Epidermal melanocyte (primary cell): Measurements from ENCODE around the gene FMN2.
"Not testable (repeated sequence)": the region's sequence is repeated elsewhere in the genome, so short reads cannot be mapped to it uniquely, and the experiment has no call there.

Source experiments
- DNase-seq: peaks from one replicate; pipeline ENCODE4 v3.0.0; 2011; ENCODE audit warnings: low spot score; ENCODE audit not compliant: insufficient read length

FMN2 gene

DNA sequence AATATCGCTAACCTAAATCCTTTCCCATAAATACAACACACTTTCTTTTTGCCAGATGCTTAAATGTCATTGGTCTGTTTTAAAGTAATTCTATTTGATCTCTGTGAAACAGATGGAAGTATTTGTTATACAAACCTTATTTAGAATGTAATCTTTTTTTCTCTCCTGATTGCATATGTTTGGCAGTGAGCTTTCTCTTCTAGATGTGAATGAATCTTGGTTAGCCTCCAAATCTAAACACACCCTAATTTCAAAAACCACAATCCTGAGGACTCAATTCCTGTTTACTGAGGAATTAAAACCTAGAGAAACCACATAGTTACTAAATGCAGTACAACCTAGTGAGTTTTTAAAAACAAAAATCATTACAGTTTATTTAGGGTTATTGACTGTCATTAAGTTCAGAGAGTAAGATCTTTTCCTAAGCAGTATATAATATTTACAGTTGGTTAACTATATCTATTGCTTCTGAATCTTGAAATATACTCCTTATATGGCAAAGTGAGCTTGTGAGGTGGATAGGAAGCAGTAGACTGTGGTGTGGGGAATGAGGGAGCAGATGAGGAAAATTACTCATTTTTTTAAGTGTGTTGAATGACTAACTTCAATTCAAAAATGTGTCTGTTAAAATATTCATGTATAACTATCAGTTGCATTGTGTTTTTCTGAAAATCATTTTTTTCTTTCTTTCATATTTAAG, 218.7 kb downstream of the FMN2 start:
- DNase-seq, result no peak

DNA sequence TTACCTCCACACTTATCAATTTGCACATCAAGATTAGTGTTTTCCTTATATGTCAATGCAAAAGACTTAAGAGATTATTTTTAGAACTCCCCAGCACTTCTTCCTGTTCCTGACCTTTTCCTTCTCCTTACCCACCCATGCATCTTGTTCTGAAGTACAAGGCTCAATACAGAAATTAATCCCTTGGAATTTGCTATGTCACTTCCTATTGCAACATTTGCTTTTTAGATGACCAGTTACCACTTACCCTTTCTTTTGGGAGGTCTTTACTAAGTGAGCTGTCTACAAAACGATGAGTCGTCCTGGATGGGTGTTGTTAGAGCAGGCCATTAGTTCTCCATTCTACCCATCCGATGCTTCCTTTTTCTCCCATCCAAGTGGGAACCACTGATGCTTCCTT, 221.2 kb downstream of the FMN2 start:
- no peak for DNase-seq

GRCh38 chr1:240314845-240315801, 223.4 kb downstream of the FMN2 start:
- no peak for DNase-seq

- no peak for DNase-seq
Measured at GRCh38 chr1:240319998-240320397, 228.3 kb downstream of the FMN2 start.

- no peak for DNase-seq
Measured at GRCh38 chr1:240320659-240321058, 229.0 kb downstream of the FMN2 start.

DNA sequence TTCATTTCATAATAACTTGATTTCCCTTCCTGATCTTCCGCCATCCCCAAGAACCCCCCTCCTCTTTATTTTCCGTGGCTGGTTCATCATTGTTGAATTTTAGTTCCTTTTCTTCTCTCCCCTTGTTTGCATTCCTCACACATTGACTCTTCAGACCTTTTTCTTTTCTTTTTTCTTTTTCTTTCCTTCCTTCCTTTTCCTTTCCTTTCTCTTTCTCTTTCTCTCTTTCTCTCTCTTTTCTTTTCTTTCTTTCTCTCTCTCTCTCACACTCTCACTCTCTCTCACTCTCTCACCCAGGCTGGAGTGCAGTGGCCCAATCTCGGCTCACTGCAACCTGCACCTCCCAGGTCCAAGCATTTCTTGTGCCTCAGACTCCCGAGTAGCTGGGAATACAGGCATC, 231.3 kb downstream of the FMN2 start:
- DNase-seq, result no peak

DNA sequence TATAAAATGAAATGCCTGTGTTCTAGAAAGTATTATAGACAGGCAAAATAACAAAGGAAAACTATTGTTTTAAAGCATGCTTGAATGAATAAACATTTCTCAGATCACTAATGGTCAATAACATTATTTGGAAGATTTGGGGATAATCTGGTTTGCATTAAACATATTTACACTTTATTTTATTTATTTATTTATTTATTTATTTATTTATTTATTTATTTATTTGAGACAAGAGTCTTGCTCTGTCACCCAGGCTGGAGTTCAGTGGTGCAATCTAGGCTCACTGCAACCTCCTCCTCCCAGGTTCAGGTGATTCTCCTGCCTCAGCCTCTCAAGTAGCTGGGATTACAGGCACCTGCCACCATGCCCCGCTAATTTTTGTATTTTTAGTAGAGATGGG, 236.7 kb downstream of the FMN2 start:
- DNase-seq, result not testable (repeated sequence)

- DNase-seq, result no peak
Measured at GRCh38 chr1:240329443-240329842, 237.8 kb downstream of the FMN2 start.

GRCh38 chr1:240332672-240333071, 241.0 kb downstream of the FMN2 start:
- DNase-seq, result no peak

GRCh38 chr1:240337781-240338180, 246.1 kb downstream of the FMN2 start:
- peak; percentile 31 for DNase-seq

DNA sequence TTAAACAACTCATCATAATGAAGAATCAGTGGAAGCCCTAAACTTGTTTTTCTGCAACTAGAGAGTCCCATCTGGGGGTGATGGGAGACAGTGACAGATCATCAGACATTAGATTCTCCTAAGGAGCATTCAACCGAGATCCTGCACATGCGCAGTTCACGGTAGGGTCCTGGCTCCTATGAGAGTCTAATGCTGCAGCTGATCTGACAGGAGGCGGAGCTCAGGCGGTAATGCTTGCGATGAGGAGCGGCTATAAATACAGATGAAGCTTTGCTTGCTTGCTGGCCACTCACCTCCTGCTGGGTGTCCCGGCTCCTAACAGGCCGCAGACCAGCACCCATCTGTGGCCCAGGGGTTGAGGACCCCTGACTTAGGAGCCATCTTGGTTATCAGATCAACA, 247.2 kb downstream of the FMN2 start:
- no peak for DNase-seq

- no peak for DNase-seq
Measured at GRCh38 chr1:240341365-240342250, 249.9 kb downstream of the FMN2 start.

GRCh38 chr1:240342251-240342625, 250.6 kb downstream of the FMN2 start:
- no peak for DNase-seq

DNA sequence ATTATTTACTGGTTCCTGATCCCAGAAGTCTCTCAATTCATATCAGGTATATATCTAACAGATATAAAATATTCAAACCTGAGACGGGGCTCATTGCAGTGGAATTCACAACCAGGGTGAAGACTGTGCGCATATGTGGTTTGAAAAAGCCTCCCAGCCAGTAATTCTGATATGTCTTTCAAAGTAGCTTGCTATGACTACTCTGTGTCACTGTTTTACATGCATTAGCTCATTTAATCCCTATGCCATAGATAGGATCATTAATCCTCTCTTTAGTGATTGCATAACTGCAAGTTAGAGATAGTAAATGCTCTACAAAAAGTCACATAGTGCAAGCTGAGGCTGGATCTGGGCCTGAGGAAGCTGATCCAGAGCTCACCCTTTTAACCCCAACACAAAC, 251.4 kb downstream of the FMN2 start:
- DNase-seq, result no peak

DNA sequence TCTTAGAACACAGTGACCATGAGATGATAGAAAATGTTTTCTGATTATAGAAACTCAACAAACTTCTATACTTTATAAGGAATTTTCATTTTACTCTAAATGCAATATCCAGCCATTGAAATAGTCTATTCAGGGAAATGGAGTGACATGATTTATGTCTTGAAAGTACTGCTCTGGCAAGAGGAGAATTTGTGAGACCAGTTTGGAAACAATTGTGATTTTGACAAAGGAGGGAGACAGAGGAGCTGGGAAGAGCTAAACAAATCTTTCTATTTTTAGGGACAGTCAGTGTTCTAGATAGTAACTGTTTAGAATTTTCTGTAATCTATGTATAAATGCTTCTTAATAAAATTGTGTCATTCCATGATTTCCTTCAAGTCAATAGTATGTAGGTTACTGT, 252.3 kb downstream of the FMN2 start:
- DNase-seq, result no peak

GRCh38 chr1:240344918-240345317, 253.2 kb downstream of the FMN2 start:
- no peak for DNase-seq

DNA sequence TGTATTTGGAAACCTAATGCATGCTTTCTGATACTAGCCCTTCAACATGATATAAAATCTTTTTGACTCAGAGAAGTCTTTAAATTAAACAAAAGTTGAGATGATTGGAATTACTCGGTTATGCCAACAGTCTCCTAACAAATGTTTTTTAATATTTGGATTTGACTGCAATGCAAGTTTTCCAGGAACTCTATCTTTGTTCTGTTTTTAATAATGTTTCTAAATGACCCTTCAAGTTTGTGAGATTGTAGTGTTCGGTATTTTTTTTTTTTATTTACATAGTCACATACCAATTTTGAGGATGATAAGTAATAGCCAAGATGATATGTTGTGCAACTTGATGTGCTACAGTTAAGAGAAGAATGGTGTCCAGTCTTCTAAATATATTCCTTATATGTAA, 258.0 kb downstream of the FMN2 start:
- no peak for DNase-seq

GRCh38 chr1:240350910-240351331, 259.2 kb downstream of the FMN2 start:
- peak; percentile 22 for DNase-seq

GRCh38 chr1:240351690-240352089, 260.0 kb downstream of the FMN2 start:
- no peak for DNase-seq

DNA sequence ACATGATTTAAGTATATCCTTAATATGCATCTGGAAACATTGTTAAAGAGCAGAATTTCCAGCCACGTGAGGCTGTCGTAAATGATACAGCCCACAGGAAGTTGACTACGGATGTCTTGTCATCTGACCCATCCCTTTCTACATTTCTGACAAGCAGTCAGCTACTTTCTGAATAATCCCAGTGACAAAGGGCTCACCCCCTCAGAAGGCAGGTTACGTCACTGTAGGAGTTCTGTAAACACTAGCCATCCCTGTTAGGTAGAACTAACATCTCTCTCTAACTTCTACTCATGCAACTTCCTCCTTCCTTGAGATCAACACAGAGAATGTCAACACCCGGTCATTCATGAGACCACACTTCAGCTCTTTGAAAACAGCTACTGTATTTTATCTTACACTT, 261.1 kb downstream of the FMN2 start:
- no peak for DNase-seq

DNA sequence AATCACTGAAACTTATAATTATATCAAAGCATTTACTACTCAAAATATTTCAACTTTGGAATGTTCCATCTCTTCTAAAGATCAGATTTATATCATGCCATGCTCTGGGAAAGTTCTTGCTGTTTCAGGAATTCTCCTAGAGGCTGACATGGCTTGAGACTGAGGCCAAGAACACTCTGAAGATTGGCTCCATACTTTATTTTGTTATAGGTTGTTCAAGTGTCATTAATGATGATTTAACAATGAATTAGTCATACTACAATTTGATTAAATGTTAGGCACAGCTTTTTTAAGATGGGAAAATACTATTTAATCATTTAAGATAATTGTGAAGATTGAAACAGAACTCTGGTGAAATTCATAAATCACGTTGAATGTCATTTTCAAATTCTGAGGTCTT, 264.9 kb downstream of the FMN2 start:
- no peak for DNase-seq

GRCh38 chr1:240362046-240362445, 270.4 kb downstream of the FMN2 start:
- no peak for DNase-seq
